Chondrocyte (in vitro differentiated cells): ENCODE data around the gene LARP4B. TPM values are rescaled to one million over a fixed set of nuclear protein-coding genes. Genes with fewer than 3 reads are reported as not detected.
A peak's percentile ranks its signal among the peaks of the same experiment; 100 is the strongest.

Experiments
- DNase-seq: peaks from one replicate; pipeline ENCODE4 v3.0.0; 2021; ENCODE audit warnings: mixed read lengths, low spot score
- H3K27ac Mint-ChIP-seq: one replicate; pipeline ENCODE4 v1.8.0; 2021; ENCODE audit warnings: mild to moderate bottlenecking, moderate library complexity, mixed read lengths; ENCODE audit not compliant: unreplicated experiment
- H3K27me3 Mint-ChIP-seq: 2 replicates; pipeline ENCODE4 v1.8.0; 2021; ENCODE audit warnings: low read depth, mixed read lengths
- H3K36me3 Mint-ChIP-seq: 2 replicates; pipeline ENCODE4 v1.8.0; 2021; ENCODE audit warnings: low read depth, mixed read lengths
- H3K4me1 Mint-ChIP-seq: 2 replicates; pipeline ENCODE4 v1.8.0; 2021; ENCODE audit warnings: low read depth, mild to moderate bottlenecking, mixed read lengths
- H3K4me3 Mint-ChIP-seq: one replicate; pipeline ENCODE4 v1.8.0; 2021; ENCODE audit warnings: mild to moderate bottlenecking, moderate library complexity, mixed read lengths; ENCODE audit not compliant: unreplicated experiment
- H3K9me3 Mint-ChIP-seq: 2 replicates; pipeline ENCODE4 v1.8.0; 2021; ENCODE audit warnings: low read depth, mixed read lengths
- CTCF ChIP-seq: fragments of 200-600 bp; sonication (generic); IDR thresholded peaks from 2 replicates; pipeline ENCODE4 v1.5.0; 2021; ENCODE audit warnings: antibody characterized with exemption, mild to moderate bottlenecking, moderate library complexity
- total RNA-seq: library from RNA; stranded (reverse); gene quantifications from 3 replicates; pipeline ENCODE4 v1.2.1, GENCODE V29; 2021

The LARP4B gene
- total RNA-seq, 1 donor from 2014 or later: 67.1 TPM

- no peaks in the 10 kb centered on the region for H3K27me3 Mint-ChIP-seq
- H3K4me3 Mint-ChIP-seq: no peak overlapping the region
- no peak for DNase-seq
- H3K9me3 Mint-ChIP-seq: no peaks in the 10 kb centered on the region
- no peak for TF ChIP-seq CTCF
- peaks cover 12% of the 10 kb centered on the region for H3K4me1 Mint-ChIP-seq
- no peak overlapping the region for H3K27ac Mint-ChIP-seq
- no peaks in the 10 kb centered on the region for H3K36me3 Mint-ChIP-seq
Measured at GRCh38 chr10:776772-777171, 154.7 kb downstream of the LARP4B start.

GRCh38 chr10:775245-776075, 156.0 kb downstream of the LARP4B start:
- Mint-ChIP-seq H3K27ac (no peak overlapping the region), H3K27me3 (no peaks in the 10 kb centered on the region), H3K4me1 (peaks cover 12% of the 10 kb centered on the region), H3K9me3 (no peaks in the 10 kb centered on the region), H3K4me3 (no peak overlapping the region), H3K36me3 (no peaks in the 10 kb centered on the region)
- TF ChIP-seq CTCF: no peak
- no peak for DNase-seq

- Mint-ChIP-seq H3K27ac (no peak overlapping the region), H3K4me3 (no peak overlapping the region), H3K27me3 (no peaks in the 10 kb centered on the region), H3K36me3 (no peaks in the 10 kb centered on the region), H3K4me1 (peaks cover 12% of the 10 kb centered on the region), H3K9me3 (no peaks in the 10 kb centered on the region)
- no peak for DNase-seq
- TF ChIP-seq CTCF: no peak
Measured at GRCh38 chr10:774661-775244, 156.8 kb downstream of the LARP4B start.

GRCh38 chr10:774223-774622, 157.3 kb downstream of the LARP4B start:
- DNase-seq: no peak
- Mint-ChIP-seq H3K27me3 (no peaks in the 10 kb centered on the region), H3K27ac (no peak overlapping the region), H3K9me3 (no peaks in the 10 kb centered on the region), H3K4me1 (peaks cover 12% of the 10 kb centered on the region), H3K36me3 (no peaks in the 10 kb centered on the region), H3K4me3 (no peak overlapping the region)
- no peak for TF ChIP-seq CTCF

GRCh38 chr10:773562-774161, 157.8 kb downstream of the LARP4B start:
- Mint-ChIP-seq H3K27ac (no peak overlapping the region), H3K4me1 (peaks cover 8% of the 10 kb centered on the region), H3K36me3 (no peaks in the 10 kb centered on the region), H3K4me3 (no peak overlapping the region), H3K9me3 (no peaks in the 10 kb centered on the region), H3K27me3 (no peaks in the 10 kb centered on the region)
- peak; percentile 90 for DNase-seq
- no peak for TF ChIP-seq CTCF
